Measurements from ENCODE around the gene USP3.

Gene USP3

DNA sequence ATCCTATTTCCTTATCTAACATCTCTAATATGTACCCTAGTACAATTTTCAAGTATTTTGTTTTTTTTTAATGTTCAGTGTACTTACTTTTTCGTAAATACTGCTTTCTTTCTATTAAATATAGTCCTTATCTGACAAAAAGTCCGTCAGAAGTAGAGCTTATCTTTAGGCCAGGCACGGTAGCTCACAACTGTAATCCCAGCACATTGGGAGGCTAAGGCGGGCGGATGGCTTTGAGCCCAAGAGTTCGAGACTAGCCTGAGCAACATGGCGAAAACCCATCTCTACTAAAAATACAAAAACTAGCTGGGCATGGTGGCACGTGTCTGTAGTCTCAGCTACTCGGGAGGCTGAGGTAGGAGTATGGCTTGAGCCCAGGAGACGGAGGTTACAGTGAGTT lies 41.1 kb downstream of the USP3 start:
- DNase-seq = no peak

DNA sequence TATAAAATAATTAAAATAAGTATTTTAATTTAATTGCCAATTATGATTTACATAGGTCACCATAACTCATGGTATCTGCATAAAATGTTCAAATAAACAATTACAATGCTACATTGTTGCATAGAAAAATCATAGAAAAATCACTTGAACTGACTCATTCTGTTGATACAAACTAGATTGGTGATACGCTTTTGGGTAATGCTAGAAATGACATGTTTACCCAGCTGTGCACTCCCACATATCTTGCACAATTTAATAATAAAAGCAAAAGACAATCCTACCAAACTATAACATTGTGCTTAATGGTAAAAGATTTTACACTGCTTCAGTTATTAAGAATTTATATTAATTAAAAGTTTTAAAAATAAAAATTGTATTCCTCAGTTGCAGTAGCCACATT lies 47.0 kb downstream of the USP3 start:
- no peak for DNase-seq

DNA sequence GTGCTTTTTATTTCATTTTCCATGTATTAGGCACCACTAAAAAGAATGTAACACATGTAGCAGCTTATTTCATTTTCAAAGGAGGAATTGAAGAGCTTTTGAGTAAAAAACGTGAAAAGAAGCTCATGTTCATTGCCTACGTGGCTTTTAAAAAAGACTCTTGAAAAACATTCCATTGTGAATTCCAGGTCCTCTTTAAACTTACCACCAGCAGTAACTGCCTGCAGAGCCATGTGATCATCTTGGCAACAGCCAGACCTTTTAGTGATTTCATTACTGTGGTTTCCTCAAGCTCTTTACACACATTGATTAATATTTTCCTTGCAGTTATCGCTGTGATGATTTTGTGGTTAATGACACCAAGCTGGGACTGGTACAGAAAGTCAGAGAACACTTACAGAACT lies 49.0 kb downstream of the USP3 start:
- no peak for DNase-seq

DNA sequence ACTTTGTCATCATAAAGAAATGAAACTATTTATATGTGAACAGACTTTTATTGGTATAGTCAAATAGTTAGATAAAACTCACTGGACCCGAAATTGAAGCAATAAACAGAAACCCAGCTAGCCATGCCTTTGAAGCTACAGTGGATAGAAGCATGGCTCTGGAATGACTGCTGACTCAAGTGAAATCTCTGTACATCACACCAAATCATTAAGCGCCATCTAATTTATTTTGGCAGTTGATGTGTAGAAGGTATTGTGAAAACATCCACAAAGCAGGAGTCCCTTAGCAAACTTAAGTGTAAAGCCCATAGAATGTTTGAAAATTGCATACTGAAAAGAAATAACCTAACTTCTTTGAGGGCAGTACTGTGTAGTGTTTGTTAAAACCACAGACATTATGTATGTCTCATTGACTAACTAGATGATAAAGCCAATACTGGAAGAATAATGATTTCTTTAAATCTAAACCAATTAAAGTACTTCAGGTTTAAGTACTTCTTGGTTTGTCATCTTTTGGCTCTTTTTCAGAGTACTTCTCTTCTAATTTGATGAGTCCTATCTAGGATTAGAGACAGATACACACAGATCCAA lies 50.0 kb downstream of the USP3 start:
- DNase-seq = no peak

DNA sequence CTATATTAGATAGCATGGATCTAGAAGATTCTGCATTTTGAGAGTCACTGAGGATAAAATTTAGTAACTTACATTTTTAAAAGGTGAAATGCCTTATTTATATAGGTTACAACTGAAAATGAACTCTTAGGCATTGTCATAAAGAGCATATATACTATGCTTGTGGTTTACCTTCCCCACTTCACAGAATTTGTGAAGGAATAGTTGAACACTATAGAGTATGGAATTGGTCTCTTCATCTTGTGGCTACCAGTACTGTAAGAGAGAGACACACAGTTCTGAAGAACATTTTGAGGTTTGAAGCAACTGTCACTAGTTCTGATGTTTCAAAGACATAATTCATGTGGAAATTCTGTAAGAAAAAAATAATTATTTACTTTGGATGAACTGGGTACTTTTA lies 51.1 kb downstream of the USP3 start:
- DNase-seq = no peak

DNA sequence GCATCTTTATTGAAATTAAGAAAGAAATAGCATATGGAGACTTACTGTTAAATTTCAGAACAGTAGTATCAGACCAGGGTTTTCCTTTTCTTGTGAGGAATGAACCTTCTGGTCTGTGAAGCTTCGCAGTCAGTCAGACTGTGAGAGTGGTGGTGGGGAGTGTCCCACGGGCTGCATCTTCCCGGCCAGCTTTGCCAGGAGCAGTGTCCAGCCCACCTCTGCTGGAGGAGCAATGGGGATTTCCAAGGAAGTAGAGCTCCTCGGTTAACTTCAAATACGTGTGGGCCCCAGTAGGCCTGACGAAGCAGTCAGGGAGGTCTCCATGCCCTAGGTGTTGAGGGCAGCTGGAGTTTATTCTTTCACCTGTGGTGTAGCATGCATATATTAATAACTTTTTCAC lies 51.9 kb downstream of the USP3 start:
- no peak for DNase-seq

DNA sequence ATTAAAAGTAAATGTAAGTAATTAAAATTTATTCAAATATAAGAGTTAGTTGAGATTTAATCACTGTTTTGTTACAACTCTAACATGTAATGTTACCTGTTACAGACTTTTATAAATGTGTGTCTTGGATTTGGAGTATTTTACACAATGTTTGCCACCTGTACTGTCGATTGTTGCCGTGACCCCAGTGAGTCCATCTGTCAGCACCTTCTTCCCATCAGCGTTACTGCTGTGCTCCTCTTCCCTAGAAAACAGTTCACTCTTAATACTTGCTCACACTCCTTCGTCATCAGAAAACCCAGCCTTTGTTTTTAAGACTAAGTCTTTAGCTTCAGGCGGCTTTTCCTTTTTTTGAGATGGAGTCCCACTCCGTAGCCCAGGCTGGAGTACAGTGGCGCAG lies 52.3 kb downstream of the USP3 start:
- DNase-seq = no peak

DNA sequence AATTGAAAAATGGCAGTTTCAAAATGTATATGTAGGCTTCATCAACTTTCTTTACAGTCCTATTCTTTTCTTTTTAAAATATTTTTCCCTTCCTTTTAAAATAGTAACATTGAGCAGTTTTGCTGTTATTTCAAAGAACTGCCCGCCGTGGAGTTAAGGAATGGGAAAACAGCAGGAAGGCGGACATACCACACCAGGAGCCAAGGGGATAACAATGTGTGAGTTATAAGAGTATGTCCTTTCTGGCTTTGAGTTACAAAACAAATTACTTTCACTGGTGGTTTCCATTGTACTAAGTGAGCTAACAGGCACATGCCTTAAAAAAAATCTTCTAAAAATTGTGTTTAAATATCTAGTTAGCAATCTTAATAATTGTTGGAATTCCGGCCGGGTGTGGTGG lies 55.4 kb downstream of the USP3 start:
- DNase-seq = no peak

DNA sequence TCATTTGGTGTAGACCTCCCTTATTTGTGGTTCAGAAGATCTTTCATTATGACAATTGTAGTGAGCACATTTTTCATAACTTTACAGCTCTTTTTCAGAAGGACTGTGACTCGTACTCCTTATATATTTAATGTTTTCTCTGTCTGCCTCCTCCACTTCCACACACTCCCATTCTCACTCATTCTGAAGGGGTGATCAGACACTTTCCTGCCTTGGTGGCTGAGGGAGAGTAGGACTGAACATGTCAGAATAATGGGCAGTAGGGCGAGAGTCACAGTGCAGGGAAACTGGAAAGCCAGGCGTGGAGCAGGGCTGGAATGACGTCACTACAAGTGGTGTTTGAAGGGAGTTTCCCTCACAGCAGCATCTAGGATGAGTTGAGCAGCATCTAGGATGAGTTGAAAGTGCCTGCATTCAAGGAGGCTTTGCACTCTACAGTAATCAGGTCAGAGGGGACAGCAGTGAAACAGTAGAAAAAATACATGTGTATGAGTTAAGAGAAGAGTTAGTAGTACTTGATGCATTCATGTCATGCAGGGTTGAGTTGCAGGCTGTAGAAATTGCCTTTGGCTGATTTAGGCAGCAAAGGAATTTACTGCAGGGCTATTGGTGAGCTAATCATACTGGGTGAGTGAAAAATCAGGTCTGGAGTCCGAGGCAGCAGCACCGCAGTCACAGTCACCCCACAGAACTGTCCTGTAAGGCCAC lies 56.5 kb downstream of the USP3 start:
- DNase-seq = no peak

DNA sequence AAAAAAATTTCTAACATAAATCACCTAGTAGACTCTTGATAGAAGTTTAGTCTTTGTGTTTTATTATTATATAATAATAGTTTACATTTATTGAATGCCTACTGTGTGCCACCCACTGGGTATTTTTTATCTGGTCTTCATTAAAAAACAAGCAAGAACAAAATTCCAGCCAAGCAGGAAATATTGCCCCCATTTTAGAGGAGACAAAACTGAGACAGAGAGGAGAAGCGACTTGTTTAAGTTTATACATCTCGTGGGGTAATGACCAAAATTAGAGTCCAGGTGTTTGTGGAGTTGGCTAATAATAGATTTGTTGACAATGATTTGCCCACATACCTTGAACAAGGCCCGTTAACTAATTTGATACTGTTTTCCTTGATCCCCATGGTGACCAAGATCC lies 59.7 kb downstream of the USP3 start:
- DNase-seq = no peak

DNA sequence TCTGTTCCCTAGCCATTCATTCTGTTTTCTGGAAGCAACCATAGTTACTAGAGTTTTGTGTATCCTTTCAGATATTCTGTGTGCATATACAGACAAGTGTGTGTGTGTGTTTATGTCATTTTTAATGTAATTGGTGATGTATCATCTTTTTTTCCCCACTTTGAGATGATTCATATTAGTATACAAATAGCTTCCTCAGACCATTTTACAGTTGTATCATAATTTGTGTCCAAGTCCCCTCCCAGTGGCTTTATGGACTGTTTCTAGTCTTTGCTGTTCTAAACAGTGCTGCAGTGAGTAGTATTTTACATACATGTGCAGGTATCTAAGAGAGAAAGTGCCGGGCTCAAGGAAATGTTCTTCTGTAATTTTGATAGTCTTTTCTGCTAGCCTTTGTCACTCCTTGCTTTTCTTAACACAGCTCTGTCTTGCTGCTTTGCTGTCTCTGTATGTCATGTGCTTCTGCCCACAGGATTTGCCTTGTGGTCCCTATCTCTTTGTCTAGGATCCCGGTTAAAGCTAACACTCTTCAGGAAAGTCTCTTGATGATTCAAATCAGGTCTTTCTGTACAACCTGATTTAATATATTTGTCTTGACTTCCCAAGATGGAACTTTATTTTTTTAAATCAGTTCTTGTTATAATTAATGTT lies 61.3 kb downstream of the USP3 start:
- DNase-seq = no peak

DNA sequence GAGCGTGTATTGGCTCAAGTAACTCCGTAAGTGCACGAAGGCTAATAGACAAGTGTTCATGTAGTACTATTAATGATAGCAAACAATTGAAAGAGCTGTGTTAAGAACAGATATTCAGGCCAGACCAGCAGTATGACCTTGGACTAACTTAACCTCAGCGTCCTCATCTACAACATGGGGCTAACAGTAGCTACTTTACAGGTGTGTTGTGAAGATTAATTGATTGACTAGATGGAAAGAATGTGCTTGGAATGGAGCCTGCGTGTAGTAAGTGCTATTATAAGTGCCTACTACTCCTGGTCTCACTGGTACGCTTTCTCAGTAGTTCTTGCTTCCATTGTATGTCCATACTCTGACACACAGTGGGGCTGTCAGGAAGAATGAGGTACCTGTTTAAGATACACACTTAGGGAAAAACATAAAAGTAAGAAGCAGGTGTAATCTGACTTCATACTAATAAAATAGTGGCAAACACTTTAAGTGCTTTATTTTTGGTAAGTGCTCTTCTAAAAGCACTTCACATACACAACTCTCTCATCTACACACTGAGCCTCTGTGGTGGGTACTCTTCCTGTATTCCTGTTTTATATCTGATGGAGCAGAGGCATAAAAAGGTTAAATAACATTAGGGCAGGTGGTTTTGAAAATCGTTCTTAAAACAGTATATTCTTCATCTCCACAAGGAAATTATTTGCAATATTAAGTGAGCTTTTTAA lies 68.5 kb downstream of the USP3 start:
- no peak for DNase-seq

DNA sequence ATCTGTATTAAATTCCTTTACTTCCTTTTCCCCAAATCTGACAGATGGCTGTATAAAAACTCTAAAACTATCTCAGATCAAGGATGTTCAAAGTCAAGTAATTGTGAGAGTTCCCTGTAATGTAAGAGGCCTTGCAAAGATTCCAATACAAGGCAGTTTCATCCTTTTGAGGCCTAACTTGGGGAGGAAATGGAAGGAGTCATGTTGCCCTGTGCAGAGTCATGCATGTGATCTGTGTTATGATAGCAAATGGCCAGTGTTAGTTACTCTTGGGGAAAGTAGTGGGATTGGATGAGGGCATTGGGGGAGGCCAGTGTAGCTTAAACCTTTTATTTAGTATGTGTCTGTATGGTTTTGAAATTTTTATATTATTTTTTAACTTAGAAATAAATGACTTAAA lies 69.1 kb downstream of the USP3 start:
- DNase-seq = no peak

DNA sequence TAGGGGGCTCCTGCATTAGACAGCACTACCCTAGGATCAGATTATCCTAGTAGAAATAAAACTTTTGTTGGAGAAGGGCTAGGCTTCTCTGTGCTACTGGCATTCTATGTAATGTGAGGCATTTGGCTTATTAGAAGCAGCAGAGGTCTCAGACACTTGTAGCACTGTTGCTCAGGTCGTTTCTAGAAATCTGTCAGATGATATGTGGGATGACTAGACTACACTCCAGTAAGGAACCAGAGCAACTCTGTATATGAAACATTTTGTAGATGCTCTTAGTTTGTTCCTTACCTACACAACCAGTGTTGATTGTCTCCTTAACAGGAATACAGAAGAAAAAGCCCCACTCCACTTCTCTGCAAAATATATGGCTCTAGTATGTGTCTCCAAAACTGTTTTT lies 70.9 kb downstream of the USP3 start:
- no peak for DNase-seq

DNA sequence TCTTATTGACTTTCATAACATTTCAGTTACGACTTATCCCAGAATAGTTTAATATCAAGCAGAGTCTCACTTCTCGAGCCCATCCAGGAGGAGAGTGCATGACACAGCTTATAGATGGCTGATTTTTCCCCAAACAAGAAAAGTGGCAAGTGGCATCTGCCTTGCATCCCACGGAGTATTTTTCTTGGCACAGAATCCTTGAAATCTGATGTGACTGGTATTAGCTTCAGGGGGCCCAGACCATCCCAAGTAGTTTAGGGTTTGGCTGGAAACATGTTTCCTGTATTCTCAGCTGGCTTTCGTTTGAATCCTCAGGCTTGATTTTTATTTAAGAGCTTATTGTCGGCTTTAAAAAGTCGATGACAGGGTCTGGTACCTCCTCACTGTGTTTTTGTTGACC lies 72.0 kb downstream of the USP3 start:
- DNase-seq = no peak

DNA sequence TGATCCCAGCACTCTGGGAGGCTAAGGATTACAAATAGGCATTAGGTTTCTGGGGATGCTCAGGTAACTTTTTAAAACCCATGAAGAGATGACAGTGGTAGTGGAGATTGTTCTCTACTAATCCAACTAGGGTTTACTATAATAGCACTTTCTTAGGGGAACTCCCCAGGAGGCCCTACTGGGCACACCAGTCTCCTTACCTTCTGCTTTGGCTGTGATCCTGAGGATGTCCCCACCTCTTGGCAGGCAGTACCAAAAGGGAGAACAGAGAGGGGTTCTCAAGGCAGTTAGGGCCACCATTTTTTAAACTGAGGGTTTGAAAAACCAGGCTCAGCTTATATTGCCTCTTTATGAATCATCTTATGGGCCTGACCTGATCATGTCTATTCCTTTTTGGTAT lies 77.8 kb downstream of the USP3 start:
- no peak for DNase-seq

DNA sequence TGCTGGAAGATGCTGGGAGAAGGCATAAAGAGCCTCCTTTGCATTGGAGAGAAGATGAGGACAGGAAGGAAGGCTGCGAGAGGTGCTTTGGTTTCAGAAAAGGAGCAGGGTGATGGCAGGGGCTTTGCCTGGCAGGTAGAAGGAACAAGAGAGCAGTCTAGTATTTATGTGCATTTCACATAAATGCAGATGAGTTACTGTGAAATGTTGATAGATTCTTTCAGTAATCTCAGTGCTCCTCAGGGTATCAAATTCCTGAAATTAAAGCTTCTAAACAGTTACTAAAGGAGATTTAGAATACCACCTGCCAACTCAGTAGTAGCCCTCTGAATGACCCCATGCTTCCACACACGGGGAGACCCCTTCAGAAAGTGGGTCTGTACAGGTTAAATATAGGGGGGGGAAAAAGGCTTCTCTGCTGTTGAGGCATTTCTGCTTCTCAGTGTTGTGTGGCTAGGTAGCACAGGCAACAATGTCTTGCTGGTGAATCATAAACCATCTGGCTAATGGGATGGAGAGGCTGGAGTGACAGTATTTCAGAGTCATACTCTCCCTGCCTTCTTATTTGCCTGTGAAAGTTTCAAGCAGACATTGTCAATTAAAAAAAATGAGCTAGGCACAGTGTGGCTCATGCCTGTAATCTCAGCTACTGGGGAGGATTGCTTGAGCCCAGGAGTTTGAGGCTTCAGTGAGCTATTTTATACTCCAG lies 78.5 kb downstream of the USP3 start:
- no peak for DNase-seq

DNA sequence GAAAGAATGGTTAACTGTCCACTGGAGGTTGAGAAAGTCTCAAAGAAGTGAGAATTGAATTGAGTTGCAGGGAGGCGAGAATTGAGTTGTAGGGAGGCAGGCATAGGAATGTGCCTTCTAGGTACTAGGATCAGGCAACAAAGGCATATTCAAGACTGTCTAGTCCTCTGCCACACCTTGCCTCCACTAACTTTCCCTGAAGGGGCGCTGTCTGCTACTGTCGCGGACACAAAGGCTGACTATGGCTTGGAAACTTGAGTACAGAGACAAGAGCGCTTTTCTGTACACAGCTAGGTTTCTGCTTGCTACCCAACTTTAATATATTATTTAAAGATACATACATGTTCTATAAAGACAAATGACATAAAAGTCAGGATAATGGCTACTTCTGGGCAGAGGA lies 82.4 kb downstream of the USP3 start:
- DNase-seq = no peak

DNA sequence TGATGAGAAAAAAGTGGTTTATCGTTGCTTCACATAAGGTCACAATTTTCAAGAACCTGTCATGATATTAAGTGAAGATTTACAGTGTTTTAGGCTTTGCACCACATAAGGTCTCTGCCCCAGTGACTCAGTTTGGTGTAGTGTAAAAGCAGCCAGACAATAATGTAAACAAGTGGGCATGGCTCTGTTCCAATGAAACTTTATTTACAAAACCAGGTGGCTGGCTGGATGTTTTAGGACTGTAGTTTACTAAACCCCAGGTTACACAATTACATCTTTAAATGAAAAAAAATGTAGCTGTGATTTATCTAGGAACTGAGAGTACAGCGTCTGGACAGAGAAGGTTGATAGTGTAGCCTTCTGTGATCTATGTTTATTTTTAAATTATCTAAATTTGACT lies 83.1 kb downstream of the USP3 start:
- no peak for DNase-seq

DNA sequence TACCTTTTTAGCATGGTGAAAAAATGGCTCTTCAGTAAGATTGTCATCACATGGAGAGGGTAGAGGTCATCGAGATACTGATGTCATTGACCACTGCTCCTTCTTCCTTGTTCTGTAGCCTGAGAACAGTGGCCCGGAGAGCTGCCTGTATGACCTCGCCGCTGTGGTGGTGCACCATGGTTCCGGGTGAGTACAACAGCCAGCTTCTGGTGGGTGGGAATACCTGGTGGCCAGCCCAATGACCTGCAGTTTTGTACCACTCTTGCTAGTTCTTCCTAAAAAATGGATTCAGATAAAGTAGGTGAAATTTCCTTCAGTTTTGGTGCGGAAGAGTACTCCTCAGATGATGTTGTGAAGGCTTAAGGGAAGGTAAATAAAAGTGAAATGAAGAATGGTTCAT lies 84.4 kb downstream of the USP3 start:
- DNase-seq = no peak

DNA sequence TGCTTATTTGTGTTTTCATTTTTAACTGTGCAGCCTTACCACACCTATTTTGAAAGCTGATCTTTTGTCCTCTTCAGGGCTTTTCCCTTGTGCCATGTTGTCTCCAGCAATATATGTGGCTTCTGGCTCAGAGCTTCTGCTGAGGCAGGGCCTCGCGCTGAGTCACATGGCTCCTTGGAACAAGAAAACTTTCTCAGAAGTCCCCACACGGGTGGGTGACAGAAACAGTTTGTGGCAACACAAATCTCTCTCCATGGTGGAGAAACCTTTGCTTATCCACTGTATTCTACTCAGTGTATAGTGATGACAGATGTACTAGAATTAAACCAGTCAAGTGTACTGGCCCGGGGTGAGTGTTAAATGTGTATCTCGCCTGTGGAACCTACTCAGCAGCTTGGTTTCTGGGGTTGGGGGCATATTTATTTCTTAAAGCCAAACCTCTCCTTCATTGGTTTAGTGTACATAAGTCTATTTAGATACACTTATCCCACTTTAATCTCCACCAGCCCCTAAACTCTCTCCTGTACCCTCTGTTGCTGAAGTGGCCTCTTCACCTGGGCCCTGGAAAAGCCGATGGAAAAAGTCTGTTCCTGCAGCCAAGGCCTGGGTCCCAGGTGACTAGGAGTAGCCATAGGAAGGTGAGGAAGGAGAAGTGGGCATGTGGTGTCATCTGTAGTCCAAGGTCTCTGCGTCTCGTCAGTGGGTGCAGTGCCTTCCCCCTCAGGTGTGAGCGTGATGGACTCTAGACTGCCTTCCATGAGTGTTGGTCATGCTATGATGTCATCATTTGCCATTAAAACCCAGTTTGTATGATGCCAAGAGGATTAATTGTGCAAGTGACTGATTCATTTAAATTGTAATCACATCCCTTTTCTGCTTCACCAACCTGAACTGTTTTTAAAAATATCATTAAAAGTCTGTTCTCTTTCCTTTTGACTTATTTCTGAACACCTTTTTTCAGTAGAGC lies 89.6 kb downstream of the USP3 start:
- DNase-seq = no peak

DNA sequence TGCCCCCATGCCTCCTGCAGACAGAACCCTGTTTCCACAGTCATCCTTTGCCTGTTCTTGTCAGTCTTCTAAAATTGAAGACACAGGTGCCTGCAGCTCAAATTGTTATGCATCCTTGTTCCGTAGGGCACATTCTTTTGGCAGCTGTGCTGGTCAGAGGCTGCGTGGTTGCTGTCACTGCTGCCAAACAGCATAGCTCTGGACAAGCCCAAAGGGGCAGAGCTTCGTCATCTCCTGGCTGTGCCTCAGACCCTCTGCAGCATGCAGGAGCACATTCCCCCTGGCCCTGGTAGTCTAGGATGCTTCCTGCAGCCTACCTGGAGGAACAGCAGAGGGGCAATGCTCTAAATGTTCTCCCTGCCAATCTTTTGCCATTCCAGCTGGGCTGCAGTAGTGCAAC lies 90.7 kb downstream of the USP3 start:
- DNase-seq = no peak

All from NCI-H1048 (cell line).